Measurements from ENCODE around the gene NDUFA7. TPM values are rescaled to one million over a fixed set of nuclear protein-coding genes. Genes with fewer than 3 reads are reported as not detected.
A peak's percentile ranks its signal among the peaks of the same experiment; 100 is the strongest.

NDUFA7 gene
- total and polyA plus RNA-seq, 2 of the 13 experiments (the other 11 are each of a cell fraction or from before 2014, with no cell fraction given): 64.5 to 71.5 TPM

DNA sequence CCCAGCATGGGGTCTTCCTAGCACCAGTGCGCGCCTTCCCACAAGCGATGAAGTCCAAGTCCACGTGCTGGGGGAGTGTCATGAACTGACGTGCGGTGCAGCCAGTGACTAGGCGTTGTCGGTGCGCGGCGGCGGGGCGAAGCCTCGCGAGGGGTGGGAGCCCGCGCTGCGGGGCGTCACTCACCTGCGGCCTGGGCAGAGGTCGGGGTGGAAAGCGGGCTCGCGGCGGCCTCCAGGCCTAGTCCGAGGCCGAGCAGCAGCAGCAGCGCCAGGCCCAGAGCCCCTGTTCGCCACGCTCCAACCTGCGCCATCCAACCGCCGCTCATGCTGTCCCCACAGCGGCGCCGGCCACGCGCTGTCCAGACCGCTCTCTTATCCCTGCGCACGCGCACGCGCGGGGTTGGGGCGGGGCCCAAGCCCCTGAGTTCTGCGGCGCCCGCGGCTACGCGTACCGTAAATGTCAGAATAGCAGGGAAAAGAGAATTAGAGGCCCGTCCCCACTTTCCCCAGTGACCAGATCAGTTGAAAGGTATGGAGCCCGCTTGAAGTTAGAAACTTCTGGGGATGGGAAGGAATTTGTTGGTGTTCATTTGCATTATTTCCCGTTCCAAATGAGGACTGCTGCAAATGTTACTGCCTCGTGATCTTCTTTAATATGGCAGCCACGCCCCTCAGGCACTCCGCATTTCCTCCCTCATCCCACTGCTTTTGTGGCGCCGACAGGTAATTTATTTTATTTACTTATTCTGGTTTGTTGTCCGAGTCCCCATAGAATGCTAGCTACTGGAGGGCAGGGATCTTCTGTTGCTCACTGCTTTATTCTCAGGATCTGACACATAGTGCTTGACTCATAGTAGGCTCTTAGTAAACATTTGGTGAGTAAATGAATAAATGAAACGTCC, 13.0 kb downstream of the NDUFA7 start, which contains the start of gene CD320 (continued):
- TF ChIP-seq NCOA5 (CRISPR knock-in tag; IDR thresholded peaks at IDR 0.05): peak; percentile 85; the same call in 1 of the 2 replicates
- TF ChIP-seq, protein P1, sequence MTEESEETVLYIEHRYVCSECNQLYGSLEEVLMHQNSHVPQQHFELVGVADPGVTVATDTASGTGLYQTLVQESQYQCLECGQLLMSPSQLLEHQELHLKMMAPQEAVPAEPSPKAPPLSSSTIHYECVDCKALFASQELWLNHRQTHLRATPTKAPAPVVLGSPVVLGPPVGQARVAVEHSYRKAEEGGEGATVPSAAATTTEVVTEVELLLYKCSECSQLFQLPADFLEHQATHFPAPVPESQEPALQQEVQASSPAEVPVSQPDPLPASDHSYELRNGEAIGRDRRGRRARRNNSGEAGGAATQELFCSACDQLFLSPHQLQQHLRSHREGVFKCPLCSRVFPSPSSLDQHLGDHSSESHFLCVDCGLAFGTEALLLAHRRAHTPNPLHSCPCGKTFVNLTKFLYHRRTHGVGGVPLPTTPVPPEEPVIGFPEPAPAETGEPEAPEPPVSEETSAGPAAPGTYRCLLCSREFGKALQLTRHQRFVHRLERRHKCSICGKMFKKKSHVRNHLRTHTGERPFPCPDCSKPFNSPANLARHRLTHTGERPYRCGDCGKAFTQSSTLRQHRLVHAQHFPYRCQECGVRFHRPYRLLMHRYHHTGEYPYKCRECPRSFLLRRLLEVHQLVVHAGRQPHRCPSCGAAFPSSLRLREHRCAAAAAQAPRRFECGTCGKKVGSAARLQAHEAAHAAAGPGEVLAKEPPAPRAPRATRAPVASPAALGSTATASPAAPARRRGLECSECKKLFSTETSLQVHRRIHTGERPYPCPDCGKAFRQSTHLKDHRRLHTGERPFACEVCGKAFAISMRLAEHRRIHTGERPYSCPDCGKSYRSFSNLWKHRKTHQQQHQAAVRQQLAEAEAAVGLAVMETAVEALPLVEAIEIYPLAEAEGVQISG (CRISPR knock-in tag; IDR thresholded peaks at IDR 0.05): peak; percentile 70
- peak; percentile 97; the same call in 1 of the 2 replicates for TF ChIP-seq ZSCAN12 (CRISPR knock-in tag; IDR thresholded peaks at IDR 0.05)
- TF ChIP-seq, protein P2, sequence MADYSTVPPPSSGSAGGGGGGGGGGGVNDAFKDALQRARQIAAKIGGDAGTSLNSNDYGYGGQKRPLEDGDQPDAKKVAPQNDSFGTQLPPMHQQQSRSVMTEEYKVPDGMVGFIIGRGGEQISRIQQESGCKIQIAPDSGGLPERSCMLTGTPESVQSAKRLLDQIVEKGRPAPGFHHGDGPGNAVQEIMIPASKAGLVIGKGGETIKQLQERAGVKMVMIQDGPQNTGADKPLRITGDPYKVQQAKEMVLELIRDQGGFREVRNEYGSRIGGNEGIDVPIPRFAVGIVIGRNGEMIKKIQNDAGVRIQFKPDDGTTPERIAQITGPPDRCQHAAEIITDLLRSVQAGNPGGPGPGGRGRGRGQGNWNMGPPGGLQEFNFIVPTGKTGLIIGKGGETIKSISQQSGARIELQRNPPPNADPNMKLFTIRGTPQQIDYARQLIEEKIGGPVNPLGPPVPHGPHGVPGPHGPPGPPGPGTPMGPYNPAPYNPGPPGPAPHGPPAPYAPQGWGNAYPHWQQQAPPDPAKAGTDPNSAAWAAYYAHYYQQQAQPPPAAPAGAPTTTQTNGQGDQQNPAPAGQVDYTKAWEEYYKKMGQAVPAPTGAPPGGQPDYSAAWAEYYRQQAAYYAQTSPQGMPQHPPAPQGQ (CRISPR knock-in tag; IDR thresholded peaks at IDR 0.05; ENCODE audit: borderline replicate concordance): 0 out of 2 replicates have a peak, but pooled peaks have one; percentile 37
- TF ChIP-seq HNF1B (CRISPR knock-in tag; IDR thresholded peaks at IDR 0.05): peak; percentile 24; the same call in 1 of the 2 replicates
- TF ChIP-seq KDM6A (CRISPR knock-in tag; IDR thresholded peaks at IDR 0.05; ENCODE audit: low read depth): no peak
- 0 out of 2 replicates have a peak, but pooled peaks have one; percentile 93 for TF ChIP-seq ZFP41 (CRISPR knock-in tag; IDR thresholded peaks at IDR 0.05; ENCODE audit: borderline replicate concordance)
- TF ChIP-seq, protein P3, sequence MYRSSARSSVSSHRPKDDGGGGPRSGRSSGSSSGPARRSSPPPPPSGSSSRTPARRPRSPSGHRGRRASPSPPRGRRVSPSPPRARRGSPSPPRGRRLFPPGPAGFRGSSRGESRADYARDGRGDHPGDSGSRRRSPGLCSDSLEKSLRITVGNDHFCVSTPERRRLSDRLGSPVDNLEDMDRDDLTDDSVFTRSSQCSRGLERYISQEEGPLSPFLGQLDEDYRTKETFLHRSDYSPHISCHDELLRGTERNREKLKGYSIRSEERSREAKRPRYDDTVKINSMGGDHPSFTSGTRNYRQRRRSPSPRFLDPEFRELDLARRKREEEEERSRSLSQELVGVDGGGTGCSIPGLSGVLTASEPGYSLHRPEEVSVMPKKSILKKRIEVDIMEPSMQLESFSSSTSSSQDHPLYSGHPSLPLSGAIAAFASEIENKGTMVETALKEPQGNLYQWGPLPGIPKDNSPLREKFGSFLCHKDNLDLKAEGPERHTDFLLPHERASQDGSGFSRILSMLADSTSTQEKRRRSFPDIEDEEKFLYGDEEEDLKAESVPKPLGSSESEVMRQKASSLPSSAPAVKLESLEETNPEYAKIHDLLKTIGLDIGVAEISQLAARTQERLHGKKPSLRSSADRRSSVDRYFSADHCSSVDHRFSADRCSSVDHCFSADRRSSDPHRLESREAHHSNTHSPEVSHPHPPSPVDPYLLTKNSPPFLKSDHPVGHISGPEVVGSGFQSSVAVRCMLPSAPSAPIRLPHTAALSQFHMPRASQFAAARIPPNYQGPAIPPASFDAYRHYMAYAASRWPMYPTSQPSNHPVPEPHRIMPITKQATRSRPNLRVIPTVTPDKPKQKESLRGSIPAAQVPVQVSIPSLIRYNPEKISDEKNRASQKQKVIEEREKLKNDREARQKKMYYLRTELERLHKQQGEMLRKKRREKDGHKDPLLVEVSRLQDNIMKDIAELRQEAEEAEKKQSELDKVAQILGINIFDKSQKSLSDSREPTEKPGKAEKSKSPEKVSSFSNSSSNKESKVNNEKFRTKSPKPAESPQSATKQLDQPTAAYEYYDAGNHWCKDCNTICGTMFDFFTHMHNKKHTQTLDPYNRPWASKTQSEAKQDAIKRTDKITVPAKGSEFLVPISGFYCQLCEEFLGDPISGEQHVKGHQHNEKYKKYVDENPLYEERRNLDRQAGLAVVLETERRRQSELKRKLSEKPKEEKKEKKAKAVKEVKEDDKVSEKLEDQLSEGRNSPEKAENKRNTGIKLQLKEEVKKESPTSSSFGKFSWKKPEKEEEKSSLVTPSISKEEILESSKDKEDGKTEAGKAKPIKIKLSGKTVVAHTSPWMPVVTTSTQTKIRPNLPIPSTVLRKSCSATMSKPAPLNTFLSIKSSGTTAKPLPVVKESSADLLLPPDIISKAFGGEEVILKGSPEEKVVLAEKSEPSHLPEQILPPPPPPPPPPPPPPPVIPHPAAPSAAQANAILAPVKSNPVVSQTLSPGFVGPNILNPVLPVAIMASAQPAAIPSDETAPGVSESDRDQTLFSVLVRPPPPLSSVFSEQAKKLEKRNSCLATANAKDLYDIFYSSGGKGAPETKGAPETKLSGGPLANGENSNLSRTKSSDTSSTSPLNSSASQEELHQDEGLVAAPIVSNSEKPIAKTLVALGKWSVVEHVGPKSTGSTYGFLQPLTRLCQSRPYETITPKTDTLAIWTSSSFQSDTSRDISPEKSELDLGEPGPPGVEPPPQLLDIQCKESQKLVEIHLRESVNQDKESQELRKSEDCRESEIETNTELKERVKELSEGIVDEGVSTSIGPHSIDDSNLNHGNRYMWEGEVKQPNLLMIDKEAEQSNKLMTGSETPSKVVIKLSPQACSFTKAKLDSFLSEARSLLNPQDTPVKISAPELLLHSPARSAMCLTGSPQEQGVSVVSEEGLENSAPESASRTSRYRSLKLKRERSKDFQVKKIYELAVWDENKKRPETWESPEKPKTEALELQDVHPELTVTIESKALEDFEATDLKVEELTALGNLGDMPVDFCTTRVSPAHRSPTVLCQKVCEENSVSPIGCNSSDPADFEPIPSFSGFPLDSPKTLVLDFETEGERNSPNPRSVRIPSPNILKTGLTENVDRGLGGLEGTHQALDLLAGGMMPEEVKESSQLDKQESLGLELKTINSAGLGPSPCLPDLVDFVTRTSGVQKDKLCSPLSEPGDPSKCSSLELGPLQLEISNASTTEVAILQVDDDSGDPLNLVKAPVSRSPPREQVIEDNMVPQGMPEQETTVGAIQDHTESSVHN (CRISPR knock-in tag; IDR thresholded peaks at IDR 0.05): peak; percentile 76; the same call in 1 of the 2 replicates
- TF ChIP-seq MAZ (IDR thresholded peaks at IDR 0.05; ENCODE audit: borderline replicate concordance, low read depth, low read length): no peak
- peak; percentile 93 for TF ChIP-seq MAZ (CRISPR knock-in tag; IDR thresholded peaks at IDR 0.05; ENCODE audit: low read depth)
- no peak for TF ChIP-seq JARID2 (CRISPR knock-in tag; IDR thresholded peaks at IDR 0.05; ENCODE audit: insufficient replicate concordance)
- TF ChIP-seq ZNF569 (CRISPR knock-in tag; IDR thresholded peaks at IDR 0.05; ENCODE audit: borderline replicate concordance): peak; percentile 74; the same call in 1 of the 2 replicates

Data from HepG2 (cell line).